HG03457 (cell line): Measurements from ENCODE around the gene CD209.
"Not testable (repeated sequence)": the region's sequence is repeated elsewhere in the genome, so short reads cannot be mapped to it uniquely, and the experiment has no call there.

Source experiments
- ATAC-seq: cut with Tn5 transposase; IDR thresholded peaks from one replicate; pipeline ENCODE4 v1.9.1; 2021; ENCODE audit warnings: moderate number of reproducible peaks; ENCODE audit not compliant: unreplicated experiment

CD209 gene, protein sequence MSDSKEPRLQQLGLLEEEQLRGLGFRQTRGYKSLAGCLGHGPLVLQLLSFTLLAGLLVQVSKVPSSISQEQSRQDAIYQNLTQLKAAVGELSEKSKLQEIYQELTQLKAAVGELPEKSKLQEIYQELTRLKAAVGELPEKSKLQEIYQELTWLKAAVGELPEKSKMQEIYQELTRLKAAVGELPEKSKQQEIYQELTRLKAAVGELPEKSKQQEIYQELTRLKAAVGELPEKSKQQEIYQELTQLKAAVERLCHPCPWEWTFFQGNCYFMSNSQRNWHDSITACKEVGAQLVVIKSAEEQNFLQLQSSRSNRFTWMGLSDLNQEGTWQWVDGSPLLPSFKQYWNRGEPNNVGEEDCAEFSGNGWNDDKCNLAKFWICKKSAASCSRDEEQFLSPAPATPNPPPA

GRCh38 chr19:7746903-7747884 lies at the start of gene CD209:
Gene CD209, minus strand, starts transcription at chr19:7747534. Its CDS starts 23 bp downstream, at chr19:7747511.
- no peak for ATAC-seq

DNA sequence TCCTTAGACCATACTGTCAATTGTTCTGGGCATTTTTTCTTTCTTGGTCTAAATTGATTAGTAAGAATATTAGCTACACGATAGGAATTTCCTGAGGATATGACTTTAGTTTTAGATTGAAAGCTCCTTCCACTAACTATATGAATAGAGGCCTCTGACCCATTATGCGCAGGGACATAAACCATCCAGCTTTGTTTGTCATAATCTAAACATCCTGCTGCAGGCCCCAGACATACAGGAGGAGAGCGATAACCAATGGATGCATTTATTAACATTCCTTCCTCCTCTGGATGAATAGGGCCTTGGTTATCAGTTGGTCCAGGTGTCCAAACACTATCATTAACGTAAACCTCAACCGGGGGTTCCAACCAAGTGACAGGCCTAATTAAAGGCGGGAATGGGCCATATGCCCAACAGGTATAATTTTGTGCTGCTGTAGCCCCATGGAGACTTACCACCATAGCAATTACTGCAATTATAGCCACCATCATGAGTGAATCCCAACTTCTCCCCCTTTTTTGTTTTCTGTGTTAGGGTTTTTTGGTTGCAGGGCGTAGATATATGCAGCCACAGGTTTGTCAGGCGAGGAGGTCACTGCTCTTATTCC lies 48.3 kb upstream of the CD209 start:
- no peak for ATAC-seq

DNA sequence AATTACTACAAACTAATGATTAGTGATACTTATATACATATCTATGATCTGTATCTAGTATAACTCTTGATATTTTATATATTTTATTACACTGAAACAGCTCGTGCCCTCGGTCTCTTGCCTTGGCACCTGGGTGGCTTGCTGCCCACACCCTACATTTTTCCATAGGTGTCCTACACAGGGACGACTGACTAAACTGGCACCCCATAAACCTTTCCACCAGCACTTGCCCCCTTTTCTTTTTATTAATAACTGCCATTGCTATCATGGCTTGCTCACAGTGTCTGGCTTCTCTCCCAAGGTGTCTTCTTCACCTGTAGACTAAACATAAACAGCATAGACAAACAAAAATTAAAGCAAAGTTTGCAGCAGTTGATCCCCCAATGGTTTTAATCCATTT lies 46.2 kb upstream of the CD209 start:
- ATAC-seq = no peak

GRCh38 chr19:7792701-7793100 lies 45.4 kb upstream of the CD209 start:
- not testable (repeated sequence) for ATAC-seq

DNA sequence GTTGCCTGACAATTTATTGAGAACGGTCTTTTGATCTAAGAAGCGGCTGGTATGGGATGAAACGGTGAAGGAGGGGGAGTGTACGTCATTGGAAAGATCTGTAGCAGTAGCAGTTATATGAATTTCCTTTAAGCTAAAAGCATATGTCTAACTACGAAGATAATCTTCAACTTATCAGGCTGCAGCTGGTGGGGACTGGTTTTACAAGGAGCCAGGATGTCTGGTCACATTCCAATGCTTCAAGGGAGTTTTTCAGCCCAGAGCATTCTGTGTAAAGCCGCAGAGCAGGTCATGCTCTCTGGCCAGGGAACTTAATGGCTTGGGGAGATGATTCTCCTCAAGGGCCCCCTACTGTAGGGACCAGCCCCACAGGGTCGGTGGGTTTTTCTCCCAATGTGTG lies 44.9 kb upstream of the CD209 start:
- ATAC-seq = no peak

- no peak for ATAC-seq
These were observed 43.1 kb upstream of the CD209 start for GRCh38 chr19:7790416-7790815.

DNA sequence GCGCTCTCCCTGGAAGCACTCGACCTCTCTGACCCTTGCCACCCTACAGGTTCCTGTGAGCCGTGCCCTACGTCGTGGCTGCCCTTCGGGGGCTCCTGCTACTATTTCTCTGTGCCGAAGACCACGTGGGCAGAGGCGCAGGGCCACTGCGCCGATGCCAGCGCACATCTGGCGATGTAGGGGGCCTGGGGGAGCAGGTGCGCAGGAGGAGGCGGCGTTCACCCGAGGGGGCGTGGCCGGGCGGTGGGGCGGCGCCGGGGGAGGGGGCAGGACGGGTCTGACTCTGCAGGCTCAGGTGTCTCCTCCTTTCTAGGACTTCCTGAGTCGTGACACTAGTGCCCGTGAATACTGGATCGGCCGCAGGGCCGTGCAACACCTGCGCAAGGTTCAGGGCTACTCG lies 42.1 kb upstream of the CD209 start:
- ATAC-seq = no peak

DNA sequence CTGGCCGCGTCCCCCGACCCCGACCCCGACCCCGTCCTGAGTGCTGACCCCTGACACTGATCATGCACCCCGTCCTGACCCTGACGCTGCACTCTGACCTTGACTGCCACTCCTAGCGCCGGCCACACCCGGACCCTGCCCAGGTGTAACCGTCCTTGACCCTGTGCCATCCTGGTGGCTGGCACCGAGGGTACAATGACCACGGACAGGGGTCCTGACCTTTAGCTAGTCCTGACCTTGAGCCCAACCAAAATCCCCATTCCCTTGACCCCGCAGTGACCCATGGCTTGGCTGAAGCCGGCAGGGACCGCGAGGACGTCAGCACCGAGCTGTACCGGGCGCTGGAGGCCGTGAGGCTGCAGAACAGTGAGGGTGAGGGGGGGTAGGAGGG lies 41.6 kb upstream of the CD209 start:
- ATAC-seq = no peak

- ATAC-seq = no peak
These were observed 41.0 kb upstream of the CD209 start for GRCh38 chr19:7788178-7788932.

DNA sequence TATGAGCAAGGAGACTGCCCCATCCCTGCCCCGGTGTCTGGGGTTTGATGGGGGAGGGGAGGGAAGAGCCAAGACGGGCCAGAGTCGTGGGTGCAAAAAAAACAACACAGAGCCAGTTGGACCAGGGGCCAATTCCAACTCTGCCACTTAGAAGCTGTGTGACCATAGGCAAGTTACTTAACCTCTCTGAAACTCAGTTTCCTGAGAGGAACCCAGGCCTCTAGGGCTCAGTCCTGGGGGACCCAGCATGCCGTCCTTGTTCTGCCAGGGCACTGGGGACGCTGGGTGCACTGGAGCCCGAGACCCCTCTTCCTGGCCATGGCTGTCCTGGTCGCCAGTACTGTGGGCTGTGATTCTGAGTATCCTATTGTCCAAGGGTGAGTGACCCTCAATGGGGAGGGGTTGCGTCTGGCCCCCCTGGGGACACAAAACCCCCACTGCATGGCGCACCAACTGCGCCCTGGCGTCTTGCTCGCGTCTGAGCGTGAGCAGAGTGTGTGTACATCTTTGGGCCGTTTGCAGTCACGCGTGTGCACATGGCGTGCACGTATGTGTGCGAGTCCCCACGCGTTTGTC lies 40.4 kb upstream of the CD209 start:
- ATAC-seq = no peak

DNA sequence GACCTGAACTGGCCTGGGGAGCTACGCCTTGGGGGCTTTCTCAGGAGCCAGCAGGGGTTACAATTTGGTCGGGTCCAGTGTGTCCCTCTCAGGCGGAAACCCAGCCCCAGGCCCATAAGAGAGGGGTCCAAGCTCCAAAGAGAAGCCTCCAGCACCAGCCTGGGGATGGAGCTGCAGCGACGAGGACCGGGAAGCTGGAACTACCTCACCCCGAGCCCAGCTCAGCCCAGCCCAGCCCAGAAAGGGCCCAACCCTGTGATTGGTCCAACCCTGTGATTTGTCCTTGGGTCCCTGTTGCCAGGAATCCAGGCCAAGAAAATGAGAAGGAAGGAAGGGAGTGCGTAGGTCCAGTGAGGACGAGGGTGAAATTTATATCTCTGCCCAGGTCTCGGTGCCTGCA lies 39.8 kb upstream of the CD209 start:
- ATAC-seq = no peak

GRCh38 chr19:7784856-7785255 lies 37.5 kb upstream of the CD209 start:
- ATAC-seq = no peak

- no peak for ATAC-seq
These were observed 36.7 kb upstream of the CD209 start for GRCh38 chr19:7783991-7784423.

- no peak for ATAC-seq
These were observed 33.8 kb upstream of the CD209 start for GRCh38 chr19:7781157-7781556.

DNA sequence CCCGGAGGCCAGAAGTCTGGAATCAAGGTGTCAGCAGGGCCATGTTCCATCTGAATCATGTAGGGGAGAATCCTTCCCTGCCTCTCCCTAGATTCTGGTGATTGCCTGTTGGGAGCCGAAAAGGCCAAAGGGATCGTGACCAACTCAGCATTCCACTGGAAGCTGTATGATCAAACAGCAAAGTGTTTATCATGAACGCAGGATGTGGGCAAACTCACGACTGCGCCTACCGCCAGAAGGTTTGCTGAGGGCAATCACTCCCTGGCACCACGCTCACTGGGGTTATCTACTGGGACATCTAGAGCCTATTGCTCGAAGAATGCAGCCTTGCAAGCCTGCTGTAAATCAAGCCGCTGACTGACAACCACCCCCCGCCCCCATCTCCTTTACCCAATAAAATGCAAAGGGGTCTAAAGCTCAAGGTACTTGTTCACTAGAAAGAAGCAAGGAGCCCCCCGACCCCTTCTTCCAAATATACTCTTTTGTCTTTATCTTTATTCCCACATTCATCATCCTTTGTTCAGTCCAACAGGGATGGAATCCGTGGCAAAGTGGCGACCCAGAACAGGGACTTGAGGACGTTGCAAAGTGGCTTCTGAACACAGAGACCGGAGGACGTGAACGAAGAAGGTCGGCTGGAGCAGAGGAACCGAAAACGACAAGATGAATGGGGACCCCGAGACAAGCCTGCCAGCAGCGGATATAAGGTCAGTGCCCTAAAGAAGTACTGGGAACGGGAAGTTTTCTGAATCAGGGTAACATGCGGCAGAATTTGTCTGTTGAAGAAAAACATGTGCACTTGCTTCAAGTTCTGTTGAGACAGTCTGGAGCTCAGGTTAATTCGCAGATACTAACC lies 32.5 kb upstream of the CD209 start:
- no peak for ATAC-seq

DNA sequence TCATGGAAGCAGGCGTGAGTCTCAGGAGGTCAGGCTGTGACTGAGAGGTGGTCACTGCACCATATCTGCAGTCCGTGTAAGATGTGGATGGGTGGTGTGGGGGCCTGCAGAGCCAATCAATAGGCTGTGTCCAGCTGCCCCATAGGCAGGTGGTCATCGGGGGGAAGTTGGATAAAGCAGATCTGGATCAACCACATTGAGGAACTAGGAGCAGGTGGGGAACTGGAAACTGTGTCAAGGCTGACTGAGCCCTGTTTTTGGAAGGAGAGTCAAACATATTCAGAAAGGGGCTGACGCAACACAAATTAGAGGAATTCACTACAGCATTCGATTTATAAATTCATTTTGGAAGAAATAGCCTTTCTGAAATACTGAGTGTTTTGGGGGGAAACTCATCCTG lies 30.7 kb upstream of the CD209 start:
- ATAC-seq = no peak

GRCh38 chr19:7775761-7776160 lies 28.4 kb upstream of the CD209 start:
- no peak for ATAC-seq

- ATAC-seq = no peak
These were observed 26.5 kb upstream of the CD209 start for GRCh38 chr19:7773841-7774240.

- ATAC-seq = no peak
These were observed 25.5 kb upstream of the CD209 start for GRCh38 chr19:7772752-7773291.
